Neural cell (in vitro differentiated cells): ENCODE measurements around the gene CRAMP1.

Source experiments
- CTCF ChIP-seq: fragments of 450-650 bp; IDR thresholded peaks from 2 replicates; pipeline ENCODE4 v1.5.1; 2014; ENCODE audit warnings: antibody characterized with exemption, mild to moderate bottlenecking, moderate library complexity; ENCODE audit not compliant: poor library complexity, severe bottlenecking
- EP300 ChIP-seq: fragments of 450-650 bp; conservative IDR thresholded peaks from 2 replicates; pipeline ENCODE4 v1.6.1; 2014; ENCODE audit warnings: antibody characterized with exemption, mild to moderate bottlenecking, moderate library complexity; ENCODE audit not compliant: poor library complexity, severe bottlenecking
- EZH2 ChIP-seq: fragments of 200-600, 300-800 bp; shearing (Covaris generic), sonication (generic); IDR thresholded peaks from 2 replicates; pipeline ENCODE4 v1.6.1; 2014; ENCODE audit warnings: antibody characterized with exemption, low read length, borderline replicate concordance, mild to moderate bottlenecking; ENCODE audit not compliant: insufficient read depth, poor library complexity, severe bottlenecking
- POLR2AphosphoS5 ChIP-seq: IDR thresholded peaks from 2 replicates; pipeline ENCODE4 v1.6.1; 2012
- RAD21 ChIP-seq: fragments of 450-650 bp; conservative IDR thresholded peaks from 2 replicates; pipeline ENCODE4 v1.6.1; 2014; ENCODE audit warnings: antibody characterized with exemption, mild to moderate bottlenecking, moderate library complexity
- REST ChIP-seq: IDR thresholded peaks from 2 replicates; pipeline ENCODE4 v1.6.1; 2012; ENCODE audit warnings: borderline replicate concordance
- SMC3 ChIP-seq: fragments of 450-650 bp; conservative IDR thresholded peaks from 2 replicates; pipeline ENCODE4 v1.6.1; 2014; ENCODE audit warnings: antibody characterized with exemption, mild to moderate bottlenecking, moderate library complexity; ENCODE audit not compliant: poor library complexity

GRCh38 chr16:1656808-1657617 is 44.9 kb downstream of the CRAMP1 start:
- TF ChIP-seq CTCF = no peak
- TF ChIP-seq RAD21 = no peak
- no peak for TF ChIP-seq EP300
- TF ChIP-seq SMC3 = no peak
- TF ChIP-seq POLR2AphosphoS5 = no peak
- TF ChIP-seq REST = no peak
- TF ChIP-seq EZH2 = no peak
